ENCODE results near the gene RBMS2.
"Not testable (repeated sequence)": the region's sequence is repeated elsewhere in the genome, so short reads cannot be mapped to it uniquely, and the experiment has no call there.

- TF ChIP-seq MNT (conservative IDR thresholded peaks at IDR 0.05); NFE2 (IDR thresholded peaks at IDR 0.05; ENCODE audit: low read depth); ATF3 (IDR thresholded peaks at IDR 0.05); ATF3 (CRISPR knock-in tag; conservative IDR thresholded peaks at IDR 0.05); TBL1XR1 (IDR thresholded peaks at IDR 0.05; ENCODE audit: low read length in 2 of 2); TCF7L2 (IDR thresholded peaks at IDR 0.05; ENCODE audit: low read depth, low read length); POLR2A (conservative IDR thresholded peaks at IDR 0.05); ATF2 (CRISPR knock-in tag; IDR thresholded peaks at IDR 0.05); NFIC (IDR thresholded peaks at IDR 0.05); ZNF324 (CRISPR knock-in tag; IDR thresholded peaks at IDR 0.05); CHD1 (IDR thresholded peaks at IDR 0.05; ENCODE audit: low read length); EGR1 (conservative IDR thresholded peaks at IDR 0.05); ZNF143 (CRISPR knock-in tag; IDR thresholded peaks at IDR 0.05): not testable (repeated sequence)
- peak in 2 of 3 experiments; percentile 41 to 44; a peak in 4 of 6 replicates for TF ChIP-seq CTCF (IDR thresholded peaks at IDR 0.05 in 2 of 3, conservative IDR thresholded peaks at IDR 0.05 in 1 of 3; ENCODE audit: insufficient read depth in 2 of 3, low read depth in 1 of 3, low read length in 3 of 3)
Measured at GRCh38 chr12:56496704-56497103, 24.9 kb upstream of the RBMS2 start.

All from K562 (cell line).